Right lobe of liver (tissue), 6 donors: ENCODE data around the gene NF1. TPM values are rescaled to one million over a fixed set of nuclear protein-coding genes. Genes with fewer than 3 reads are reported as not detected.
A peak's percentile ranks its signal among the peaks of the same experiment; 100 is the strongest.
"Not testable (repeated sequence)": the region's sequence is repeated elsewhere in the genome, so short reads cannot be mapped to it uniquely, and the experiment has no call there.

Source experiments
- ATAC-seq, 4 donors: fragments of 200-7000 bp; cut with Tn5 transposase; one replicate each; pipeline ENCODE4 v1.9.1; 2020; ENCODE audit warnings: mild to moderate bottlenecking in 4 of 4, moderate library complexity in 4 of 4
- DNase-seq, 3 donors: peaks; one replicate each; pipeline ENCODE4 v3.0.0-alpha.2; 2020
- H3K27ac ChIP-seq, 3 donors: fragments of 200-600 bp; one replicate each; pipeline ENCODE4 v1.8.0; 2022
- H3K27me3 ChIP-seq, 2 donors: fragments of 200-600 bp; one replicate each; pipeline ENCODE4 v1.8.0; 2022
- H3K36me3 ChIP-seq, 4 donors: fragments of 200-600 bp; sonication (generic) in 1 of 4; one replicate each; pipeline versions ENCODE4 v1.5.1 to v1.8.0; 2017 to 2022; ENCODE audit warnings: control low read depth in 1 of 4
- H3K4me1 ChIP-seq, 4 donors: fragments of 200-600 bp; sonication (generic) in 1 of 4; one replicate each; pipeline versions ENCODE4 v1.5.1 to v1.8.0; 2017 to 2022; ENCODE audit warnings: control low read depth in 1 of 4
- H3K4me3 ChIP-seq, 3 donors: fragments of 200-600 bp; one replicate each; pipeline ENCODE4 v1.8.0; 2022
- H3K9me3 ChIP-seq, 4 donors: fragments of 200-600 bp; sonication (generic) in 1 of 4; one replicate each; pipeline versions ENCODE4 v1.5.1 to v1.8.0; 2017 to 2022; ENCODE audit warnings: control low read depth in 1 of 4
- POLR2A ChIP-seq: fragments of 450-650 bp; IDR thresholded peaks from one replicate; pipeline ENCODE4 v1.6.1; 2017; ENCODE audit warnings: antibody characterized with exemption, mild to moderate bottlenecking
- WGBS: methylation state at CpG from one replicate; pipeline ENCODE4 v1.1.6; 2018; ENCODE audit warnings: low coverage, low lambda C conversion rate; ENCODE audit not compliant: insufficient coverage; ENCODE audit errors: missing lambda C conversion rate; 5-methylcytosine and 5-hydroxymethylcytosine counted together
- intact Hi-C, 2 donors: fragments of 100-400 bp; cut with DNase I; formaldehyde crosslinking; loops; one replicate each; pipeline versions ENCODE4 v1.11.2 to v1.14.1; 2022
- total RNA-seq, 6 experiments: library from RNA; depleted of rRNA in 2 of 6; stranded (reverse); fragments of >200 nt in 2 of 6; fragmentation: NEBNext Ultra II Directional in 3 of 6; extraction: Animal tissue kit (Norgen Biotek cat#: 25700) in 3 of 6; gene quantifications; one replicate each; pipeline versions ENCODE4 v1.1.0 to v1.2.4, GENCODE V29; 2016 to 2023
- TF ChIP-seq, protein P1 (sequence below), 4 donors: fragments of 200-600 bp in 3 of 4; fragments of 450-650 bp in 1 of 4; IDR thresholded peaks; one replicate each; pipeline versions ENCODE4 v1.5.1 to v1.8.0; 2016 to 2022; ENCODE audit warnings: antibody characterized with exemption in 4 of 4, mild to moderate bottlenecking in 2 of 4
- donor health status: DM: no; HTN: yes; CAD: no.
- donor health status: DM: no; HTN: no; CAD: no.
- donor health status: DM: no; HTN: no; CAD: no.
- donor health status: DM: no; HTN: yes; CAD: no.
- donor health status: DM: no; HTN: yes; CAD: no.

Gene NF1
- total RNA-seq, 6 experiments from 2014 or later = 26.6 to 35.3 (median 30.0) TPM

DNA sequence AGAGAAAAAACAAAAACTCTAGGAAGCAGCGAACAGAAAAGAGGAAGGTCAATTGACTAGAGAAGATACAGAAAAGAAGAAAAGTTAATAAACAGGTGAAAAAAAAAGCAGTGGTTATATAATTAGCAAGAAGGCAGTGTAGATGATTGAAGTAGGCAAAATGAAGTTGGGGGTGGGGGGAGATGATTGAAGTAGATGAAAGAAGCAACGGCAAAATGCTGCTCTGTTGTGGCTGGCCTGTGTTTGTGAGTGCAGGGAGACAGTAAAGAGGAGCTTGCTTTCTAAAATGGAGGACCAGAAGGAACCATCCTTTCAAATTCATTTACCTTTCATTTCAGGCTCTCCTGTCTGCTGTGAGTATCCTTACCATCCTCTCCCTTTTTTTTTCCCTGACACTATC lies 215.5 kb downstream of the NF1 start:
- WGBS = 73% methylated on average over 2 of the region's 2 CpGs
- DNase-seq (no peak), ATAC-seq (peak in 2 of 4 donors; percentile 18 to 23)
- no peaks in the 10 kb centered on the region for H3K36me3 ChIP-seq
- H3K27me3 ChIP-seq = no peaks in the 10 kb centered on the region
- intact Hi-C loops = no loop called here
- TF ChIP-seq, protein P1, sequence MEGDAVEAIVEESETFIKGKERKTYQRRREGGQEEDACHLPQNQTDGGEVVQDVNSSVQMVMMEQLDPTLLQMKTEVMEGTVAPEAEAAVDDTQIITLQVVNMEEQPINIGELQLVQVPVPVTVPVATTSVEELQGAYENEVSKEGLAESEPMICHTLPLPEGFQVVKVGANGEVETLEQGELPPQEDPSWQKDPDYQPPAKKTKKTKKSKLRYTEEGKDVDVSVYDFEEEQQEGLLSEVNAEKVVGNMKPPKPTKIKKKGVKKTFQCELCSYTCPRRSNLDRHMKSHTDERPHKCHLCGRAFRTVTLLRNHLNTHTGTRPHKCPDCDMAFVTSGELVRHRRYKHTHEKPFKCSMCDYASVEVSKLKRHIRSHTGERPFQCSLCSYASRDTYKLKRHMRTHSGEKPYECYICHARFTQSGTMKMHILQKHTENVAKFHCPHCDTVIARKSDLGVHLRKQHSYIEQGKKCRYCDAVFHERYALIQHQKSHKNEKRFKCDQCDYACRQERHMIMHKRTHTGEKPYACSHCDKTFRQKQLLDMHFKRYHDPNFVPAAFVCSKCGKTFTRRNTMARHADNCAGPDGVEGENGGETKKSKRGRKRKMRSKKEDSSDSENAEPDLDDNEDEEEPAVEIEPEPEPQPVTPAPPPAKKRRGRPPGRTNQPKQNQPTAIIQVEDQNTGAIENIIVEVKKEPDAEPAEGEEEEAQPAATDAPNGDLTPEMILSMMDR (IDR thresholded peaks at IDR 0.05) = no peak
- no peak for TF ChIP-seq POLR2A
- H3K27ac ChIP-seq = peak overlapping the region in 2 of 3 donors; percentile 21 to 38
- no peak overlapping the region for H3K4me3 ChIP-seq
- no peaks in the 10 kb centered on the region for H3K9me3 ChIP-seq
- H3K4me1 ChIP-seq = no peaks in the 10 kb centered on the region

DNA sequence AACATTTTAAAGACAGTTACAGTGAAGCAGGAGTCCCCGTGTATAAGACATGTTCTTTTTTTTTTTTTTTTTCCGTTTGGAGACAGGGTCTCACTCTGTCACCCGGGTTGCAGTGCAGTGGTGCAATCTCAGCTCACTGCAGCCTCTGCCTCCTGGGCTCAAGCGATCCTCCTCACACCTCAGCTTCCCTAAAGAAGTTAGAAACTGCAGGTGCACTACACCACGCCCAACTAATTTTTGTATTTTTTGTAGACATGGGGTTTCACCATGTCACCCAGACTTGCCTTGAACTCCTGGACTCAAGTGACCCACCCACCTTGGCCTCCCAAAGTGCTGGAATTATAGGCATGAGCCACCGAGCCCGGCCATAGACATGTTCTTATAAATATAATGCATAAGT lies 216.1 kb downstream of the NF1 start:
- no peak overlapping the region for H3K4me3 ChIP-seq
- H3K36me3 ChIP-seq = no peaks in the 10 kb centered on the region
- TF ChIP-seq, protein P1 (IDR thresholded peaks at IDR 0.05) = no peak
- TF ChIP-seq POLR2A = no peak
- H3K9me3 ChIP-seq = no peaks in the 10 kb centered on the region
- 50% methylated on average over 7 of the region's 7 CpGs for WGBS
- no peaks in the 10 kb centered on the region for H3K27me3 ChIP-seq
- no peak for DNase-seq
- no peaks in the 10 kb centered on the region for H3K4me1 ChIP-seq
- H3K27ac ChIP-seq = peak overlapping the region in 2 of 3 donors; percentile 21 to 38
- intact Hi-C loops = no loop called here
- no peak for ATAC-seq

DNA sequence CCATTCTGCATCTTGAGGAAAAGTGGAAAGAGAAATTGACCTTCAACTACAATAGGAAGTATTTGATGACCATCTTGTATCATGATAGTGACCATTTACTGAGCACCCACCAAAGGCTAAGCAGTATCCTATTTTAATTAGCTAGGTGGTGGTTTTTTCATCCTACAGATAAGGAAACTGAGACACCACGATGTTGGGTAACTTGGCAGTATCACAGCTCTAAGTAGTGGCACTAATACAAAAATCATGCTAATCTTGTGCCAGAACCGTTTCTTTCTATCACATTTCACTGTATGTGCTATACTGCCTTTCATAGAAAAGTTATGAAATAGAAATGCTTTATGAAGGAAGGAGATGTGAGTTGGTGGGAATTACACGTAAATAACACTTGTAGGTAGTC lies 216.7 kb downstream of the NF1 start:
- Histone ChIP-seq H3K36me3 (no peaks in the 10 kb centered on the region), H3K4me1 (no peaks in the 10 kb centered on the region), H3K9me3 (no peaks in the 10 kb centered on the region), H3K27me3 (no peaks in the 10 kb centered on the region), H3K27ac (peak overlapping the region in 1 of 3 donors; percentile 48), H3K4me3 (peak overlapping the region in 1 of 3 donors; percentile 28)
- intact Hi-C loops = no loop called here
- ATAC-seq (no peak), DNase-seq (no peak)
- TF ChIP-seq, protein P1 (IDR thresholded peaks at IDR 0.05) = no peak
- no peak for TF ChIP-seq POLR2A
- WGBS = 63% methylated on average over 3 of the region's 3 CpGs

DNA sequence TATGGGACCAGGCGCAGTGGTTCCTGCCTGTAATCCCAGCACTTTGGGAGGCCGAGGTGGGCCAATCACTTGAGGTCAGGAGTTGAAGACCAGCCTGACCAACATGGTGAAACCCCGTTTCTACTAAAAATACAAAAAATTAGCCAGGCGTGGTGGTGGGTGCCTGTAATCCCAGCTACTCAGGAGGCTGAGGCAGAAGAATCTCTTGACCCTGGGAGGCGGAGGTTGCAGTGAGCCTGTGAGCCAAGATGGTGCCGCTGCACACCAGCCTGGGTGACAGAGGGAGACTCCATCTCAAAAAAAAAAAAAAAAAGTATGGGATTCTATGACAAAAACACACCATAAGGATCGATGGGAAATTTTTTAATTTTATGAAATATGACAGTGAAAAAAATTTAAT lies 217.4 kb downstream of the NF1 start:
- peak overlapping the region; percentile 1 to 28 (median 3) for H3K4me3 ChIP-seq
- 63% methylated on average over 6 of the region's 7 CpGs for WGBS
- intact Hi-C loops = not testable (repeated sequence)

DNA sequence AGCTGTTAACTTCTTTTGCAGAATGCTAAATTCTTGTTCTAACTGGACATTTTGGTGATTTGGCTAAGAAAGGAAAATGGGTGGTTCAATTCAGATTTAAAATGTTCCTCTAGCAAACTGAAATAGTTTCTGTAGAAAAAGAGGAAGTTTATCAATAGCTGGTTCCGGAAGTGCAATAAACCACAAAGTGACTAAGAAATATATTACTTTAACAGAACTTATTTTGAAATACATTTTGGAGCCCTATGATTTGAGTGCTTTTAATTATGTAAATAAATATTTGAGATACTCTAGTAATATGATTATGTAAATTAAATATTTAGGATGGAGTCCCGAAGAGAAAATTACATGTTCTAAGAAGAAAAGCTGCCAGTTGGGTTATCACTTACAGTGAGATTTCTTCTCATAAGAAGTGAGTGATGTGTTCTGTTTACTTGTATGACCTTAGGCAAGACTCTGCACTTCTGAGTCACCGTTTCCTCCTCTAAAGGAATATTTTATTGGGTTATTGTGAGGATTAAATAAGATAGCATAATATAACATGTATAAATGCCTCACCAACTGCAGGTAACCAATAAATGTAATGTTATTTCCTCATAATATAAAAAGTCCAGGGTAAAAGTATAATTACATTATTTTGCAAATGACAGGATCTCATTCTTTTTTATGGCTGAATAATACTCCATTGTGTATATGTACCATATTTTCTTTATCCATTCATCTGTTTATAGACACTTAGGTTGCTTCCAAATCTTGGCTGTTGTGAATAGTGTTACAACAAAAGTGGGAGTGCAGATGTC lies 219.4 kb downstream of the NF1 start, which contains the start of gene EVI2B:
Gene EVI2B, minus strand, starts transcription at position 73 of the 800 bp plus-strand sequence. CDS start 8,445 bp downstream, outside the sequence.
- WGBS = 45% methylated on average over 3 of the region's 3 CpGs
- Histone ChIP-seq H3K27ac (peak within 1 kb of the TSS in 2 of 3 donors; percentile 44 to 48), H3K9me3 (no peaks in the 10 kb centered on the region), H3K36me3 (no peaks in the 10 kb centered on the region), H3K27me3 (no peaks in the 10 kb centered on the region), H3K4me3 (peak within 1 kb of the TSS in 2 of 3 donors; percentile 1 to 28), H3K4me1 (no peaks in the 10 kb centered on the region)
- TF ChIP-seq, protein P1 (IDR thresholded peaks at IDR 0.05) = no peak
- no peak for DNase-seq
- intact Hi-C loops = no loop called here
- ATAC-seq = peak; percentile 40 to 57 (median 48)

More for the DNA sequence above, 217.4 kb downstream of the NF1 start:
- not testable (repeated sequence) for H3K27me3 ChIP-seq, H3K4me1 ChIP-seq, H3K9me3 ChIP-seq, H3K36me3 ChIP-seq
- H3K27ac ChIP-seq = peak overlapping the region in 2 of 3 donors; percentile 44 to 48
- ATAC-seq = peak in 2 of 4 donors; percentile 16 to 32
- peak in 1 of 3 donors; percentile 58 for DNase-seq
